ENCODE results near the gene HAUS2.
"Not testable (repeated sequence)": the region's sequence is repeated elsewhere in the genome, so short reads cannot be mapped to it uniquely, and the experiment has no call there.

Gene HAUS2

GRCh38 chr15:42528970-42529369 lies 19.7 kb upstream of the HAUS2 start:
- no CpG with 5 or more reads among the region's 3 CpGs for WGBS (ENCODE audit: insufficient coverage, insufficient read length)

DNA sequence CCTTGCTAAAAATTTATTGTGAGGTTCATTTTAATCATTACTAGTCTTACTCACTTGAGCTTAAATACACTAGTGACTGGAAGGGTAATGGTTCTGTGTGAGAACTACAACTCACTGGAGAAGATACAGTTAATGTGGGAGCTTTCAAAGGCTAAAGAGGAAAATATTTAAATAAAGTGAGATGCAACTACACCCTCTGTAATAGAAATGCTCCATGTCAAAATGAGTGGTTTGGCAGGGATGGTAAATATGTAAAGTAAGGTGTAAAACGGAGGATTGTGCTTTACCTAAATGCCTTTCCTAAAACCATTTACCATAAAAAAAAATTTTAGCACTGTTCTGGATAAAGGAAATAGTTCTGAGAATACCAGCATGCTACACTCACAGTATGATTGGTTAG lies 15.4 kb upstream of the HAUS2 start:
- Histone ChIP-seq H3K36me3 (ENCODE audit: control insufficient read depth, insufficient read depth, low read length) (peaks cover 4% of the 10 kb centered on the region; the same call in 1 of the 2 replicates), H3K9me3 (ENCODE audit: control insufficient read depth, insufficient read depth, low read length) (no peaks in the 10 kb centered on the region)

More at GRCh38 chr15:42528970-42529369, 19.7 kb upstream of the HAUS2 start:
- H3K9me3 ChIP-seq (ENCODE audit: control insufficient read depth, insufficient read depth, low read length): no peaks in the 10 kb centered on the region
- no peaks in the 10 kb centered on the region for H3K27me3 ChIP-seq (ENCODE audit: control insufficient read depth, insufficient read depth, low read length)
- H3K27ac ChIP-seq (ENCODE audit: low read length): no peak overlapping the region
- H3K36me3 ChIP-seq (ENCODE audit: control insufficient read depth, insufficient read depth, low read length): peaks cover 4% of the 10 kb centered on the region; the same call in 1 of the 2 replicates
- H3K4me3 ChIP-seq (ENCODE audit: low read length): no peak overlapping the region
- no peaks in the 10 kb centered on the region for H3K4me1 ChIP-seq (ENCODE audit: control insufficient read depth, insufficient read depth, low read length)
- no peak for DNase-seq (ENCODE audit: low read depth, low spot score)

GRCh38 chr15:42544853-42545629 lies 3.6 kb upstream of the HAUS2 start:
- Histone ChIP-seq H3K4me3 (ENCODE audit: low read length) (no peak overlapping the region), H3K36me3 (ENCODE audit: control insufficient read depth, insufficient read depth, low read length) (no peaks in the 10 kb centered on the region), H3K4me1 (ENCODE audit: control insufficient read depth, insufficient read depth, low read length) (no peaks in the 10 kb centered on the region), H3K9me3 (ENCODE audit: control insufficient read depth, insufficient read depth, low read length) (no peaks in the 10 kb centered on the region), H3K27ac (ENCODE audit: low read length) (no peak overlapping the region), H3K27me3 (ENCODE audit: control insufficient read depth, insufficient read depth, low read length) (no peaks in the 10 kb centered on the region)
- no CpG with 5 or more reads among the region's 4 CpGs for WGBS (ENCODE audit: insufficient coverage, insufficient read length)
- DNase-seq (ENCODE audit: low read depth, low spot score): no peak

More for the DNA sequence above, 15.4 kb upstream of the HAUS2 start:
- no peak for DNase-seq (ENCODE audit: low read depth, low spot score)
- no peak overlapping the region for H3K27ac ChIP-seq (ENCODE audit: low read length)
- WGBS (ENCODE audit: insufficient coverage, insufficient read length): no CpG with 5 or more reads among the region's 1 CpG
- H3K4me1 ChIP-seq (ENCODE audit: control insufficient read depth, insufficient read depth, low read length): no peaks in the 10 kb centered on the region
- no peaks in the 10 kb centered on the region for H3K27me3 ChIP-seq (ENCODE audit: control insufficient read depth, insufficient read depth, low read length)
- H3K4me3 ChIP-seq (ENCODE audit: low read length): no peak overlapping the region

DNA sequence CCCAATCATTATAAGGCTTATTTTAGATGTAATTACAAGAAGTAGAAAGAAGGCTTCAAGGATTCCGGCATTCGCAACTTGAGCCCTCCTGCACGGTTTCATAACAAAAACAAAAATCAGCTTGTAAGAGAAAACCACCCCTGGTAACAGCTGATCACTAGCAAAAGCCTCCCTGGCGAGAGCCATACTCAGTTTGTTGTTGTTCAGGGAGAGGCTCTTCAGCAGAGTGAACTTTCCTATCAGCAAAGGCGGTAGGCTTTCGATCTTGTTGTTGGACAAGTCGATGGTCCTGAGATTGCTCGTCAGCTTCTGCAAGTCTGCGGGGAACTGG lies 755 bp upstream of the HAUS2 start:
- Histone ChIP-seq H3K9me3 (ENCODE audit: control insufficient read depth, insufficient read depth, low read length) (no peaks in the 10 kb centered on the region), H3K27ac (ENCODE audit: low read length) (no peak overlapping the region), H3K27me3 (ENCODE audit: control insufficient read depth, insufficient read depth, low read length) (no peaks in the 10 kb centered on the region), H3K4me3 (ENCODE audit: low read length) (peak overlapping the region; percentile 77), H3K36me3 (ENCODE audit: control insufficient read depth, insufficient read depth, low read length) (no peaks in the 10 kb centered on the region), H3K4me1 (ENCODE audit: control insufficient read depth, insufficient read depth, low read length) (no peaks in the 10 kb centered on the region)
- WGBS (ENCODE audit: insufficient coverage, insufficient read length): no CpG with 5 or more reads among the region's 9 CpGs
- no peak for DNase-seq (ENCODE audit: low read depth, low spot score)

GRCh38 chr15:42549032-42549491 lies 424 bp downstream of the HAUS2 start:
- Histone ChIP-seq H3K36me3 (ENCODE audit: control insufficient read depth, insufficient read depth, low read length) (no peaks in the 10 kb centered on the region), H3K27me3 (ENCODE audit: control insufficient read depth, insufficient read depth, low read length) (no peaks in the 10 kb centered on the region), H3K4me1 (ENCODE audit: control insufficient read depth, insufficient read depth, low read length) (no peaks in the 10 kb centered on the region), H3K9me3 (ENCODE audit: control insufficient read depth, insufficient read depth, low read length) (no peaks in the 10 kb centered on the region), H3K27ac (ENCODE audit: low read length) (no peak overlapping the region), H3K4me3 (ENCODE audit: low read length) (peak overlapping the region; percentile 77)
- WGBS (ENCODE audit: insufficient coverage, insufficient read length): no CpG with 5 or more reads among the region's 15 CpGs
- no peak for DNase-seq (ENCODE audit: low read depth, low spot score)

DNA sequence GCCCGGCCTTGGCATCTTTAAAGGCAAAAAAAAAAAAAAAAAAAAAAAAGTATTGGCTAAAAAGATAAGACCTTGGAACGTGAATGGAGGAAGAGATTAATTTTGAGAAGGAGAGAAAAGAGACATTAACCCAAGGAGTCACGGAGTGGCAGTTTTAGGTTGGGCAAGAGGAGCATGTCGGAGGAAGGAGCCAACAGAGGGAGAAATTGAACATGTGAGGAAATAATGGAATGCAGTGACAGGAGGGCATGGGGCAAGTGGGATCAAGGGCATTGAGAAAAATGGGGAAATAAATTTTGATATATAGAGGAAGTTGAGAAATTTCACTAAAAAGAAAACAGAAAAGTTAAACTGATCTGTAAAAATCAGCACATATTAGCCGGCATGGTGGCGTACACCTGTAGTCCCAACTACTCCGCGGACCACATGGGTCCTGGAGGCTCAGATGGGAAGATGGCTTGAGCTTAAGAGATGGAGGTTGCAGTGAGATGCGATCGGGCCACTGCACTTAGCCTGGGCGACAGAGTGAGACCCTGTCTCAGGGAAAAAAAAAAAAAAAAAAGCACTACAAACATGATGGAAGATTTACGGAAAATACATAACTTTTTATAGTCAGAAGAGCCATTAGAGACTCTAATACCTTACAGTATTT lies 1.2 kb downstream of the HAUS2 start:
- Histone ChIP-seq H3K27me3 (ENCODE audit: control insufficient read depth, insufficient read depth, low read length) (no peaks in the 10 kb centered on the region), H3K4me3 (ENCODE audit: low read length) (no peak overlapping the region; the same call in 1 of the 2 replicates), H3K9me3 (ENCODE audit: control insufficient read depth, insufficient read depth, low read length) (no peaks in the 10 kb centered on the region), H3K4me1 (ENCODE audit: control insufficient read depth, insufficient read depth, low read length) (no peaks in the 10 kb centered on the region), H3K36me3 (ENCODE audit: control insufficient read depth, insufficient read depth, low read length) (no peaks in the 10 kb centered on the region), H3K27ac (ENCODE audit: low read length) (no peak overlapping the region)
- no peak for DNase-seq (ENCODE audit: low read depth, low spot score)
- WGBS (ENCODE audit: insufficient coverage, insufficient read length): no CpG with 5 or more reads among the region's 12 CpGs

GRCh38 chr15:42553554-42553953 lies 4.9 kb downstream of the HAUS2 start:
- Histone ChIP-seq H3K4me1 (ENCODE audit: control insufficient read depth, insufficient read depth, low read length) (no peaks in the 10 kb centered on the region), H3K27me3 (ENCODE audit: control insufficient read depth, insufficient read depth, low read length) (no peaks in the 10 kb centered on the region), H3K9me3 (ENCODE audit: control insufficient read depth, insufficient read depth, low read length) (no peaks in the 10 kb centered on the region), H3K4me3 (ENCODE audit: low read length) (no peak overlapping the region), H3K36me3 (ENCODE audit: control insufficient read depth, insufficient read depth, low read length) (0 out of 2 replicates have a peak, but pooled peaks cover 1% of the 10 kb centered on the region), H3K27ac (ENCODE audit: low read length) (no peak overlapping the region)
- no CpG with 5 or more reads among the region's 1 CpG for WGBS (ENCODE audit: insufficient coverage, insufficient read length)
- DNase-seq (ENCODE audit: low read depth, low spot score): no peak

DNA sequence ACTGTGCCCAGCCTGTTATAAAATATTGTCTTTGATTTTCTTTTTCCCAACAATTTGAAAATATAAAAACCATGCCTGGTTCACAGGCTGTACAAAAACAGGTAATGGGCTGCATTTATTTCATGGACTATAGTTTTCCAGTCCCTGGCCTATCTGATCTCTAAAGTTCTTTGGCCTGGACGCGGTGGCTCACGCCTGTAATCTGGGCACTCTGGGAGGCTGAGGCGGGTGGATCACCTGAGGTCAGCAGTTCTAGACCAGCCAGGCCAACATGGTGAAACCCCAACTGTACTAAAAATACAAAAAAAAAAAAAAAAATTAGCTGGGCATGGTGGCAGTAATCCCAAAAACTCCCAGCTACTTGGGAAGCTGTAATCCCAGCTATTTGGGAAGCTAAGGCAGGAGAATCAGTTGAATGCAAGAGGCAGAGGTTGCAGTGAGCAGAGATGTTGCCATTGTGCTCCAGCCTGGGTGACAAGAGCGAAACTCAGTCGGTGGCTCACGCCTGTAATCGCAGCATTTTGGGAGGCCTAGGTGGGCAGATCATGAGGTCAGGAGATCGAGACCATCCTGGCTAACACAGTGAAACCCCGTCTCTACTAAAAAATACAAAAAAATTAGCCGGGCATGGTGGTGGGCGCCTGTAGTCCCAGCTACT lies 8.0 kb downstream of the HAUS2 start:
- not testable (repeated sequence) for H3K36me3 ChIP-seq (ENCODE audit: control insufficient read depth, insufficient read depth, low read length); H3K27ac ChIP-seq (ENCODE audit: low read length); H3K4me3 ChIP-seq (ENCODE audit: low read length); H3K27me3 ChIP-seq (ENCODE audit: control insufficient read depth, insufficient read depth, low read length); H3K4me1 ChIP-seq (ENCODE audit: control insufficient read depth, insufficient read depth, low read length); DNase-seq (ENCODE audit: low read depth, low spot score); H3K9me3 ChIP-seq (ENCODE audit: control insufficient read depth, insufficient read depth, low read length)
- no CpG with 5 or more reads among the region's 12 CpGs for WGBS (ENCODE audit: insufficient coverage, insufficient read length)

DNA sequence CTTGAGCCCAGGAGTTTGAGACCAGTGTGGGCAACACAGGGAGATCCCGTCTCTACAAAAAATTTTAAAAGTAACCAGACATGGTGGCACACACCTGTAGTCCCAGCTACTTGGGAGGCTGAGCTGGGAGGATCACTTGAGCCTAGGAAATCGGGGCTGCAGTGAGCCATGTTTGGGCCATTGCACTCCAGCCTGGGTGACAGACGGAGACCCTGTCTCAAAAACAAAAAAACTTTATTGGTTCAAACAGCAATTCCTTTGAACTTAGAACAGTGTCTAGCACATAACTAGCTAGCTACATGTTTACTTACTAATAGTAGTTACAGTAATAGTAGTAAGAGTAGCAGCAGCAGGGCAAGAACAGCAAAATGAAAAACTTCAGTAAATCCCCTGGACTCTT lies 10.1 kb downstream of the HAUS2 start:
- no CpG with 5 or more reads among the region's 3 CpGs for WGBS (ENCODE audit: insufficient coverage, insufficient read length)
- no peaks in the 10 kb centered on the region for H3K27me3 ChIP-seq (ENCODE audit: control insufficient read depth, insufficient read depth, low read length)
- no peak for DNase-seq (ENCODE audit: low read depth, low spot score)
- H3K9me3 ChIP-seq (ENCODE audit: control insufficient read depth, insufficient read depth, low read length): no peaks in the 10 kb centered on the region
- H3K4me1 ChIP-seq (ENCODE audit: control insufficient read depth, insufficient read depth, low read length): no peaks in the 10 kb centered on the region
- H3K4me3 ChIP-seq (ENCODE audit: low read length): no peak overlapping the region
- no peak overlapping the region for H3K27ac ChIP-seq (ENCODE audit: low read length)
- H3K36me3 ChIP-seq (ENCODE audit: control insufficient read depth, insufficient read depth, low read length): peaks cover 4% of the 10 kb centered on the region; the same call in 1 of the 2 replicates

DNA sequence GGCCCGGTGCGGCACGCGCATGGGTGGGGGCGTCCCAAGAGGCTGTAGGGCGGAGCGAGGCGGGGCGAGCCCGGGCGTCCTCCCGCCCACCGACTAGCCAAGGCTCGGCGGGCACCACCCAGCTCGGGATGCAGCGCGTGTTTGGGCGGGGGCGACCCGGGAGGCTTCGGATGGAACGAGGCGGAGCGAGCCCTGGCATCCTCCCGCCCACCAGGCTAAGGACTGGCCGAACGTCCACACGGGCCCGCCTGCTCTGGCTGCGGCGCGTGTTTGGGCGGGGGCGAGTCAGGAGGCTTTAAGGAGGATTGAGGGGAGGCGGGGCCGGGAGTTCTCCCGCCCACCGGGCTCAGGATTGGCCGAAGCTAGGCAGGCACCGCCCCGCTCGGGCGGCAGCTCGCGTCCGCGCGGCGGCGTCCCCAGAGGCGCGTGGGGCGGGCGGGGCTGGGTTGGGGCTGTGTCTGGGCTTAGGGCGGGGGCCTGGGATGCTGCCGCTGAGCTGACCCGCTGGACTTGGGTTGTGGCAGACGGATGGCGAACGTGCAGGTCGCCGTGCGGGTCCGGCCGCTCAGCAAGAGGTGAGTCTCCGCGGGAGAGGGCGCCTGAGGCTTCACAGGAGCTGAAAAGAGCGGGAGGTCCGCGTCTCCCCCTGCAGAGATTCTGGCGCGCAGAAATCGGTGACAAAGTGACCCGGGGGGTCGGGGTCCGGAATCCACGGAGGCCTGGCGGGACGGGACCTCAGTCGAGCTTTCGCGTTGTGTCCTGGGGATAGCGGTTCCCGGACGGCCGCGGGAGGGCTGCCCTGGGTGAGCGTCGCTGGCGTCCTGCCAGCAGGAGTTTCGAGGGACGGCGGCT lies 26.8 kb downstream of the HAUS2 start, which contains the start of gene STARD9:
STARD9 (plus strand) TSS at position 419 of the 852 bp plus-strand sequence; CDS start at position 529, 110 bp downstream.
- Histone ChIP-seq H3K9me3 (ENCODE audit: control insufficient read depth, insufficient read depth, low read length) (no peaks in the 10 kb centered on the region), H3K36me3 (ENCODE audit: control insufficient read depth, insufficient read depth, low read length) (no peaks in the 10 kb centered on the region), H3K4me3 (ENCODE audit: low read length) (peak within 1 kb of the TSS; percentile 62; the same call in 1 of the 2 replicates), H3K27me3 (ENCODE audit: control insufficient read depth, insufficient read depth, low read length) (peaks cover 5% of the 10 kb centered on the region; the same call in 1 of the 2 replicates), H3K4me1 (ENCODE audit: control insufficient read depth, insufficient read depth, low read length) (no peaks in the 10 kb centered on the region), H3K27ac (ENCODE audit: low read length) (no peak within 1 kb of the TSS)
- no CpG with 5 or more reads among the region's 95 CpGs for WGBS (ENCODE audit: insufficient coverage, insufficient read length)
- DNase-seq (ENCODE audit: low read depth, low spot score): peak; percentile 95

All from iPS DF 6.9 (cell line).